HG03432 (cell line): ENCODE measurements around the gene SPC24.
"Not testable (repeated sequence)": the region's sequence is repeated elsewhere in the genome, so short reads cannot be mapped to it uniquely, and the experiment has no call there.

Experiments used
- ATAC-seq: cut with Tn5 transposase; IDR thresholded peaks from one replicate; pipeline ENCODE4 v1.9.1; 2021; ENCODE audit warnings: mild to moderate bottlenecking, moderate library complexity; ENCODE audit not compliant: unreplicated experiment

SPC24 gene

DNA sequence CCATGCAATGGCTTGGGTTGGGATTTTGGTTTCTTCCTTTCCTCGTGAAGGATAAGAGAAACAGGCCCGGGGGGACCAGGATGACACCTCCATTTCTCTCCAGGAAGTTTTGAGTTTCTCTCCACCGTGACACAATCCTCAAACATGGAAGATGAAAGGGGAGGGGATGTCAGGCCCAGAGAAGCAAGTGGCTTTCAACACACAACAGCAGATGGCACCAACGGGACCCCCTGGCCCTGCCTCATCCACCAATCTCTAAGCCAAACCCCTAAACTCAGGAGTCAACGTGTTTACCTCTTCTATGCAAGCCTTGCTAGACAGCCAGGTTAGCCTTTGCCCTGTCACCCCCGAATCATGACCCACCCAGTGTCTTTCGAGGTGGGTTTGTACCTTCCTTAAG, 24.1 kb downstream of the SPC24 start:
- no peak for ATAC-seq

DNA sequence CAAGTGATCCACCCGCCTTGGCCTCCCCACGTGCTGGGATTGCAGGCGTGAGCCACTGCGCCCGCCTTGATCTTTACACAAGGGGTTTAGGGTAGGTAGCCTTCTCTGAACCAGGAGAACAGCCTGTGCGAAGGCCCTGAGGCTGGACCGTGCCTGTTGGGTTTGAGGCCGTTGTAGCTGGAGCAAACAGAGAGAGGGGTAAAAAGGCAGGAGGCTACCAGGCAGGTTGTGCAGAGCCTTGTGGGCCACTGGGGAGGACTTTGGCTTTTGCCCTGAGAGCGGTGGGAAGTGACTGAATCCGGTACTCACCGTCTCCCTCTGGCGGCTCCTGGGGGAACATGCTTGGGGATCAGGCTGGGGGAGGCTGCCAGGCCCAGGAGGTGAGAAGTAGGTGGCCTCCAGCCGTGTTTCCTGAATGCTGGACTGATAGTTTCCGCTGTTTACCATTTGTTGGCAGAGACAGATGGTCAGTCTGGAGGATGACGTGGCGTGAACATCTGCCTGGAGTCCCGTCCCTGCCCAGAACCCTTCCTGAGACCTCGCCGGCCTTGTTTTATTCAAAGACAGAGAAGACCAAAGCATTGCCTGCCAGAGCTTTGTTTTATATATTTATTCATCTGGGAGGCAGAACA, 24.6 kb downstream of the SPC24 start:
- ATAC-seq = no peak

DNA sequence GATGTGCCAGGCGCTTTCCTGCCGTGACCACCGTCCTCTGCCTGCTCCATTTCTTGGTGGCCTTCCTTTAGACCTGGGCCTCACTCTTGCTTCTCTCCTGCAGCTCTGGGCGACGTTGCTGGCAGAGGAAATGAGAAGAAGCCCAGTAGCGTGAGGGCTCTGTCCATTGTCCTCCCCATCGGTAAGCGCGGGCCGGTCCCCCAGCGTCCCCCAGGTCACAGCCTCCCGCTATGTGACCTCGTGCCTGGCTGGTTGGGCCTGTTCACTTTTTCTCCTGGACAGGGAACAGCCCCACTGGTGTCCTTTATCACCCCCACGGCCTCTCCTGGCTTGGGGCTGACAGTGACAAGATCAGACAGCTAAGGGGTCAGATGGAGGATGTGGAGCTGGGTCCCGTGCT, 27.7 kb downstream of the SPC24 start:
- ATAC-seq = no peak

DNA sequence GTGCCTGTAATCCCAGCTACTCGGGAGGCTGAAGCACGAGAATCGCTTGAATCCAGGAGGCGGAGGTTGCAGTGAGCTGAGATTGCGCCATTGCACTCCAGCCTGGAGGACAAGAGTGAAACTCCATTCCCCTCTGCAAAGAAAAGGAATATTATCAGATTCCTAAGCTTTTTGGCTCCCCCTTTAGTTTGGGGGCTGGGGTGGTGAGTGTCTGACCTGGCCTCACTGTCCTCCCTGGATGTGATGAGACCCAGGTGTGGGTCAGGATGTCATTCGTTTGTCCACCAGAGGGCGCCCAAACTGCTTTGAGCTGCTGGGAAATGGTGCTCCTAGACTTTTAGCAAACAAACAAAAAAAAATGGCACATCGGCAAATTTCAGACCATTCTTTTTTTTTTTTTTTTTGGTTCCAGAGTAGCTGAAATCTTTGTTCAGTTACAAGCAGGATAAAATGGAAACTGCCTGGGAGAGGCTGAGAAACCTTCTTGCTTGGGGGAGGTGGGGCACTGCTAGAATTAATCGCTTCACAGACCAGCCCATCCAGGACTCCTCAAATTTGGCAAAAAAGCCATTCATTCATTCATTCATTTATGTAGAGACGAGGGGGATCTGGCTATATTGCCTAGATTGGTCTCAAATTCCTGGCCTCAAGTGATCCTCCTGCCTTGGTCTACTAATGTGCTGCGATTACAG, 29.4 kb downstream of the SPC24 start:
- ATAC-seq = no peak

DNA sequence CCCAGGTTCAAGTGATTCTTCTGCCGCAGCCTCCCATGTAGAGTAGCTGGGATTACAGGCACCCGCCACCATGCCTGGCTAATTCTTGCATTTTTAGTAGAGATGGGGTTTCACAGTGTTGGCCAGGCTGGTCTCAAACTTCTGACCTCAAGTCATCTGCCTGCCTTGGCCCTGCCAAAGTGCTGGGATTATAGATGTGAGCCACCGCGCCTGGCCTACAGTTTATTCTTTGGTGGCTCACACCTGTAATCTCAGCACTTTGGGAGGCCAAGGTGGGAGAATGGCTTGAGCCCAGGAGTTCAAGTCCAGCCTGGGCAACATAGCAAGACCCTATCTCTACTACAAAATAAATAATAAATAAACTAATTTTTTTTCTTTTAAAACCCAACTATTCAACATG, 31.4 kb downstream of the SPC24 start:
- ATAC-seq = not testable (repeated sequence)

DNA sequence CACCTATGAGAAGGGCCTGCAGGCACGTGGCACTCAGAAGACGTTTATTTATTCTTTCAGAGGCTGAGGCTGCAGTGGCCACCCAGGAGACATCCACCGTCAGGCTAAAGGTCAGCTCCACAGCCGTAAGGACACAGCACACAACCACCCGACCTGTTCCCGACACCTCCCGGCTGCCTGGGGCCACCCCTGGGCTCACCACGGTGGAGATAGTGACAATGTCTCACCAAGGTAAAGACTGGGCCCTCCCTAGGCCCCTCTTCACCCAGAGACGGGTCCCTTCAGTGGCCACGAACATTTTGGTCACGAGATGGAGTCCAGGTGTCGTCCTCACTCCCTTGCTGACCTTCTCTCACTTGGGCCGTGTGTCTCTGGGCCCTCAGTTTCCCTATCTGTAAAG, 32.5 kb downstream of the SPC24 start:
- ATAC-seq = no peak

DNA sequence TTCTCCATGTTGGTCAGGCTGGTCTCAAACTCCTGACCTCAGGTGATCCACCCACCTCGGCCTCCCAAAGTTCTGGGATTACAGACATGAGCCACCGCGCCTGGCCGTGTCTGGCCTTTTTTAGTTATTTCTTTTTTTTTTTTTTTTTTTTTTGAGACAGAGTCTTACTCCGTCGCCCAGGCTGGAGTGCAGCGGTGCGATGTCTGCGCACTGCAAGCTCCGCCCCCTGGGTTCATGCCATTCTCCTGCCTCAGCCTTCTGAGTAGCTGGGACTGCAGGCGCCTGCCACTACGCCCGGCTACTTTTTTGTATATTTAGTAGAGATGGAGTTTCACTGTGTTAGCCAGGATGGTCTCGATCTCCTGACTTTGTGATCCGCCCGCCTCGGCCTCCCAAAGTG, 33.6 kb downstream of the SPC24 start:
- ATAC-seq = not testable (repeated sequence)

DNA sequence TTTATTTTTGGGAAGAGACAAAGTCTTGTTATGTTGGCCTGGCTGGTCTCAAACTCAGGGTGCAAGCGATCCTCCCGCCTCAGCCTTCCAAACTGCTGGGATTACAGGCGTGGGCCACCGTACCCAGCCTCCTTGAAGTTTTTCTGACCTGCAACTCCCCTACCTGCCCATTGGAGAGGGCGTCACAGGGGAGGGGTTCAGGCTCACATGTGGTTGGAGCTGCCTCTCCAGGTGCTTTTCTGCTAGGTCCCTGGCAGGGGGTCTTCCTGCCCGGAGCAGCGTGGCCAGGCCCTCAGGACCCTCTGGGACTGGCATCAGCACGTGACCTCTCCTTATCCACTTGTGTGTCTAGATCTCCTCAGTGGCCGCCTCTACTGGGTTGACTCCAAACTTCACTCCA, 39.1 kb downstream of the SPC24 start:
- no peak for ATAC-seq

- ATAC-seq = no peak
Measured at GRCh38 chr19:11115895-11116446, 39.6 kb downstream of the SPC24 start.

GRCh38 chr19:11115042-11115441, 40.5 kb downstream of the SPC24 start:
- no peak for ATAC-seq

- no peak for ATAC-seq
Measured at GRCh38 chr19:11113140-11113708, 42.4 kb downstream of the SPC24 start.

DNA sequence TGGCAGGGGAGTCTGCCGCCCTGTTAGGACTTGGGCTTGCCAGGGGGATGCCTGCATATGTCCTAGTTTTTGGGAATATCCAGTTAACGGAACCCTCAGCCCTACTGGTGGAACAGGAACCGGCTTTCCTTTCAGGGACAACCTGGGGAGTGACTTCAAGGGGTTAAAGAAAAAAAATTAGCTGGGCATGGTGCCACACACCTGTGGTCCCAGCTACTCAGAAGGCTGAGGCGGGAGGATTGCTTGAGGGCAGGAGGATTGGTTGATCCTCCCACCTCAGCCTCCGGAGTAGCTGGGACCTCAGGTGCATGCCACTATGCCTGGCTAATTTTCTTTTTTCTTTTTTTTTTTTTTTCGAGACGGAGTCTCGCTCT, 43.8 kb downstream of the SPC24 start:
- no peak for ATAC-seq

GRCh38 chr19:11111117-11111770, 44.3 kb downstream of the SPC24 start:
- no peak for ATAC-seq

DNA sequence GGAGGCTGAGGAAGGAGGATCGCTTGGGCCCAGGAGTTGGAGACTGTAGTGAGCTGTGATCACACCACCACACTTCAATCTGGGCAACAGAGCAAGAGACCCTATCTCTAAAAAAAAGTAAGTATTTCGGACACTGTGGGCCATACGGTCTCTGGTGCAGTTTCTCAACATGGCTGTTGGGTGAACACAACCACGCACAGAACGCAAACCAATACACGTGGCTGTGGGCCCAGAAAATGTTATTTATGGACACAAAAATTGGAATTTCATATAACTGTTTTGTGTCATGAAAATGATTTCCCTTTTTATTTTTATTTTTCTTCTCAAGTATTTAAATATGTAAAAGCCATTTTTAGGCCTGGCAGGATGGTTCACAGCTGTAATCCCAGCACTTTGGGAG, 46.8 kb downstream of the SPC24 start:
- ATAC-seq = no peak

GRCh38 chr19:11106477-11106876, 49.1 kb downstream of the SPC24 start:
- ATAC-seq = no peak

- ATAC-seq = no peak
Measured at GRCh38 chr19:11105014-11105636, 50.5 kb downstream of the SPC24 start.

DNA sequence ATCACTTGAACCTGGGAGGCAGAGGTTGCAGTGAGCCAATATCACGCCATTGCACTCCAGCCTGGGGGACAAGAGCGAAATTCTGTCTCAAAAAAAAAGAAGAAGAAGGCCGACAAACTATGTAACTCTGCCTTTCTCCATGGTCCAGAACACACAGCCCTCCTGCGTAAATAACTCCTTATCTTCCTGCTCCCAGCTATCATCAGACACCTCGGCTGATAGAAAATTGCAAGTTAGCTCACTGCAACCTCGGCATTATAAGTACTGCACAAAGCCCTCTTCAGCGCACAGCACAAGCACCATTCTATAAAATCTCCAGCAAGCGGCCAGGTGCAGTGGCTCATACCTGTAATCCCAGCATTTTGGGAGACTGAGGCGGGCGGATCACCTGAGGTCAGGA, 51.9 kb downstream of the SPC24 start:
- ATAC-seq = not testable (repeated sequence)

GRCh38 chr19:11102944-11103343, 52.6 kb downstream of the SPC24 start:
- no peak for ATAC-seq

DNA sequence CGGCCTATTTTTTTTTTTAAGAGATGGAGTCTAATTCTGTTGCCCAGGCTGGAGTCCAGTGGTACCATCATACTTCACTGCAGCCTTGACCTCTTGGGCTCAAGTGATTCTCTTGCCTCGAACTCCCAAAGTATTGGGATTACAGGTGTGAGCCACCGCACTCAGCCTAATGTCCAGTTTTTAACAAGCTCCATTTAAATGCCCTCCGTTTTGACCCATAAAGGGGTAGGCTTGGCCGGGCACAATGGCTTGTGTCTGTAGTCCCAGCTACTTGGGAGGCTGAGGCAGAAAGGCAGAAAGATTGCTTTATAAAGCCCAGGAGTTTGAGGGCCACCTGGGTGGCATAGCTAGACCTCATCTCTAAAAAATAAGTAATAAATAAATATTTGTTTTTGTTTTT, 54.5 kb downstream of the SPC24 start:
- no peak for ATAC-seq

GRCh38 chr19:11100049-11100448, 55.5 kb downstream of the SPC24 start:
- no peak for ATAC-seq

DNA sequence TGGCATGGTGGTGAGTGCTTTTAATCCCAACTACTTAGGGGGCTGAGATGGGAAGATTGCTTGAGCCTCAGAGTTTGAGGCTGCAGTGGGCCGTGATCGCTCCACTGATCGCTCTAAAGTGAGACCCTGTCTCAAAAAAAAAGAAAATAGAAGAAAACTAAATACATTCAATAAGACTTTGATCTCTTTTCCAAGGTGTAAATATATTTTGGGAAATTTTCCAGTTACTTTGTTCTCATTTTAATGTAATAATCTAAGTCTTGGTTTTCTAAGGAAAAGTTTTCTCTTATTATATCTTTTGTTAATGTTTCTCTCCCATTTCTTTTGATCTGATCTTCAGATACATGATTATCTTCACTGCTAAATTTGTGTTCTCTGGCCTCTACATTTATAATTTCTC, 56.7 kb downstream of the SPC24 start:
- ATAC-seq = no peak
